ENCODE data around the gene E2F2. TPM values are rescaled to one million over a fixed set of nuclear protein-coding genes. Genes with fewer than 3 reads are reported as not detected.
A peak's percentile ranks its signal among the peaks of the same experiment; 100 is the strongest.

E2F2 gene
- total RNA-seq, 5 donors from 2014 or later (not counting 1 experiment from before 2014, with no cell fraction given): 1.7 to 3.1 (median 2.5) TPM

- Histone ChIP-seq H3K36me3 (ENCODE audit: control insufficient read depth in 2 of 2, extremely low read depth in 1 of 2, insufficient read depth in 1 of 2, low read length in 1 of 2) (no peaks in the 10 kb centered on the region), H3K4me3 (ENCODE audit: control insufficient read depth in 1 of 2, extremely low read depth in 1 of 2, low read length in 1 of 2) (peak overlapping the region; percentile 41 to 60), H3K27me3 (replicated peaks in 1 of 2; ENCODE audit: control insufficient read depth in 2 of 2, extremely low read depth in 1 of 2, insufficient read depth in 2 of 2, low read length in 1 of 2) (peaks cover 3 to 35% of the 10 kb centered on the region in 2 experiments), H3K9me3 (no peaks in the 10 kb centered on the region), H3K27ac (ENCODE audit: low read length) (no peak overlapping the region), H3K4me1 (ENCODE audit: control insufficient read depth in 1 of 2, extremely low read depth in 1 of 2, insufficient read depth in 2 of 2, low read length in 2 of 2) (peaks cover 2 to 15% of the 10 kb centered on the region in 2 experiments)
- CTCF ChIA-PET: interaction anchor here in 1 of 2 donors (0.7 to 3.6 kb wide), 7 partner anchors 12 to 340 kb away, joined by 3 to 33 read pairs (median 4); partner anchors contain the start of gene HMGCL
- Mint-ChIP-seq H3K9me3 (no peaks in the 10 kb centered on the region), H3K4me1 (peaks cover 15 to 17% (median 16%) of the 10 kb centered on the region in 3 donors), H3K36me3 (no peaks in the 10 kb centered on the region), H3K4me3 (peak overlapping the region; percentile 83 to 85 (median 84)), H3K27me3 (peaks cover 16 to 18% of the 10 kb centered on the region in 2 donors), H3K27ac (peak overlapping the region; percentile 52 to 77)
- no peak for ATAC-seq (replicated peaks in 1 of 4)
- 92% methylated on average over 2 of the region's 7 CpGs for WGBS (ENCODE audit: insufficient coverage)
- DNase-seq: no peak
- POLR2A ChIA-PET: interaction anchor here in 1 of 2 donors (0.6 kb wide), 1 partner anchor 119 kb away, joined by 3 read pairs; no protein-coding TSS in a partner anchor
Measured at GRCh38 chr1:23485002-23485332, 46.1 kb downstream of the E2F2 start.

DNA sequence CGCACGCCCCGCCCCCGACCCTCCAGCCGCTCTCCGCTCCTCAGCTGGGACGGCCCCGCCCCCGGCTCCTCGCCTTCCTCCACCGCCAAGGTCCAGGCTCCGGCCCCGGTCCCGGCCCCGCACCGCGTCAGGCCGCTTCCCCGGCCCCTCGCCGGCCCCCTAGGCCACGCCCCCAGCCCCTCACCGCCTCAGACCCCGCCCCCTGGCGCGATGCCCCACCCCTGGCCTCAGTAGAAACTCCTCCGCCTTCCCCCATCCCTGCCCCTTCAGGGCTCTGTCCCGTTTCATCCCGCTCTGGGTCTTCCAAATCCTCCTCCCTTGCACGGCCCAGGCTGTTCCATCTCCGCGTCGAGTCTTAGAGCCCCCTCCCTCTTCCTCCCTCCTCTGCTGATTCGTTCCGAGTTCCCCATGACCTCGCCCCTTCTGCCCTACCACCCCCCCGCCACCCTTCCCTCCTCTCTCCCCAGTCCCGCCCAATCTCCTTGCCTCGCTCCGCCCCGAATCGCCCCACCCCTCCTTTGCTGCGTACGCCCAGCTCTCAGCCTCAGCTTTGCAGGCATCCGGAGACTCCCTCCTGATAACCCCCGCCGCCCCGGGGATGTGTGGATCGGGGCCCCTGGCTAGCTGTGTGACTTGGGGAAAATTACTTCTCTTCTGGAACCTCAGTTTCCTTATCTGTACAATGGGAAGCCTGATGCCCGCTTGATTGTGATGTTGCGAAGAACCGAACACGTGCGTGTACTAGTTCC is 46.6 kb downstream of the E2F2 start:
- peaks cover 3 to 31% of the 10 kb centered on the region in 2 experiments for H3K27me3 ChIP-seq (replicated peaks in 1 of 2; ENCODE audit: control insufficient read depth in 2 of 2, extremely low read depth in 1 of 2, insufficient read depth in 2 of 2, low read length in 1 of 2)
- Mint-ChIP-seq H3K27ac (peak overlapping the region in 1 of 2 donors; percentile 77), H3K27me3 (peaks cover 16 to 18% of the 10 kb centered on the region in 2 donors), H3K9me3 (no peaks in the 10 kb centered on the region), H3K36me3 (no peaks in the 10 kb centered on the region), H3K4me1 (peaks cover 15 to 17% (median 16%) of the 10 kb centered on the region in 3 donors), H3K4me3 (peak overlapping the region; percentile 83 to 85 (median 84))
- peak overlapping the region; percentile 60 to 62 for H3K4me3 ChIP-seq (ENCODE audit: control insufficient read depth in 1 of 2, extremely low read depth in 1 of 2, low read length in 1 of 2)
- H3K9me3 ChIP-seq: no peaks in the 10 kb centered on the region
- ChIA-PET CTCF (interaction anchor here (0.8 to 3.6 kb wide), 8 partner anchors 12 to 341 kb away, joined by 3 to 33 read pairs (median 4); partner anchors contain the start of genes E2F2 (in 1 of the 2) and HMGCL (in 1 of the 2)), POLR2A (interaction anchor here (0.6 kb wide), 2 partner anchors 119 to 137 kb away, joined by 3 to 4 read pairs; no protein-coding TSS in a partner anchor)
- ATAC-seq (replicated peaks in 1 of 4): peak; percentile 88 to 90 (median 89)
- H3K36me3 ChIP-seq (ENCODE audit: control insufficient read depth in 2 of 2, extremely low read depth in 1 of 2, insufficient read depth in 1 of 2, low read length in 1 of 2): no peaks in the 10 kb centered on the region
- H3K27ac ChIP-seq (ENCODE audit: low read length): no peak overlapping the region
- WGBS (ENCODE audit: insufficient coverage): 2% methylated on average over 20 of the region's 54 CpGs
- DNase-seq: peak; percentile 85 to 95 (median 91)
- peaks cover 2 to 15% of the 10 kb centered on the region in 2 experiments for H3K4me1 ChIP-seq (ENCODE audit: control insufficient read depth in 1 of 2, extremely low read depth in 1 of 2, insufficient read depth in 2 of 2, low read length in 2 of 2)

DNA sequence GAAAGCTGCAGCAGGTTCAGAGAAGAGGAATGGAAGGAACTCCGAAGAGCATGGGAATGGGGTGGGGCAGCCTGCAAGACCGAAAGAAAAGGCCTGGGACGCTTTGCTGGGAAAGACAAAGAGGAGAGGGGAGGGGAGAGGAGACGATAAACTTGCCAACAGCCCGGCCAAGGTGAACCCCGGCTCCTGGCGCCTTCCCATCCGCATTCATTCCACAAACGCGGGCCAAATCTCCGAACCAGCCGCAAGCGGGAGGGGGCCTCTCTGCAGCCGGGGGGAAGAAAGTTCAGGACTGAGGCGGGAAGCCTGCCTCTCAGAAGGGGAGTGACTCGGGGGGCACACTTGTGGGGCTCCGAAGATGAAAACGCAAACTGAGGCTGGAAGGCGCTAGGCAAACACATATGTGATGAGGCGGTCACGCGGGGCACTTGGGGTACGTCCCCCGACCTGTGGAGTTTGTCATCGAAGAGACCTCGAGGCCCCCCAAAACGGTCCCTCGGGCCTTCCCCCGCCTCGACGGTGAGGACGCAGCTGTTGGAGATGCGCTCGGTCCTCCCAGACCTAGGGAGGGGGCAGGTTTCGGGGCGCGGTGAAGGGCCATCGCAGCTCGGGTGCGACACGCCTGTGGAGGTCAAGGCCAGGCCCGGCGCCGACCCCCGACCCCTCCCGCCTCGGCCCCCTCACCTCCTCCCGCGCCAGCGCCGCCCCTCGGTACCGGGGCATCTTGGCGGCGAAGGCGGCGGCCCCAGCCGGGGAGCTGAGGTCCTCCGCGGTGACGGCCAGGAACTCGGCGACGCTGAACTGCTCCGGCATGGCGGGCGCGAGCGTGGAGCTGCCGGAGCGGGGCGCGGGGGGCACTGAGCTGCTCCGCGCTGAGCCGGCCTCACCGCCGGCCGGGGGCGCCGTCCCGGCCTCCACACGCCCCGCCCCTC is 47.4 kb downstream of the E2F2 start, which contains the start of gene ASAP3:
ASAP3 (minus strand) TSS at position 859 of the 932 bp plus-strand sequence; CDS start at position 813, 46 bp downstream.
- peak within 1 kb of the TSS; percentile 83 to 90 (median 84) for H3K4me3 Mint-ChIP-seq
- Histone ChIP-seq H3K36me3 (ENCODE audit: control insufficient read depth in 2 of 2, extremely low read depth in 1 of 2, insufficient read depth in 1 of 2, low read length in 1 of 2) (no peaks in the 10 kb centered on the region), H3K4me3 (ENCODE audit: control insufficient read depth in 1 of 2, extremely low read depth in 1 of 2, low read length in 1 of 2) (peak within 1 kb of the TSS; percentile 60 to 62), H3K27me3 (replicated peaks in 1 of 2; ENCODE audit: control insufficient read depth in 2 of 2, extremely low read depth in 1 of 2, insufficient read depth in 2 of 2, low read length in 1 of 2) (peaks cover 3 to 34% of the 10 kb centered on the region in 2 experiments), H3K9me3 (no peaks in the 10 kb centered on the region), H3K27ac (ENCODE audit: low read length) (no peak within 1 kb of the TSS), H3K4me1 (ENCODE audit: control insufficient read depth in 1 of 2, extremely low read depth in 1 of 2, insufficient read depth in 2 of 2, low read length in 2 of 2) (peaks cover 2 to 15% of the 10 kb centered on the region in 2 experiments)
- CTCF ChIA-PET: interaction anchor here (0.8 to 3.6 kb wide), 6 partner anchors 13 to 72 kb away, joined by 3 to 33 read pairs (median 4); partner anchors contain the start of gene E2F2 (in 1 of the 2)
- no peaks in the 10 kb centered on the region for H3K36me3 Mint-ChIP-seq
- H3K4me1 Mint-ChIP-seq: peaks cover 15 to 17% (median 16%) of the 10 kb centered on the region in 3 donors
- peak in 16 of 35 experiments; percentile 1 to 74 (median 8) for DNase-seq
- H3K9me3 Mint-ChIP-seq: no peaks in the 10 kb centered on the region
- H3K27me3 Mint-ChIP-seq: peaks cover 16 to 18% of the 10 kb centered on the region in 2 donors
- peak; percentile 62 to 68 (median 66) for ATAC-seq (replicated peaks in 1 of 4)
- peak within 1 kb of the TSS in 1 of 2 donors; percentile 77 for H3K27ac Mint-ChIP-seq
- POLR2A ChIA-PET: interaction anchor here in 1 of 2 donors (0.6 kb wide), 1 partner anchor 137 kb away, joined by 4 read pairs; no protein-coding TSS in a partner anchor
- WGBS (ENCODE audit: insufficient coverage): 1% methylated on average over 75 of the region's 84 CpGs

DNA sequence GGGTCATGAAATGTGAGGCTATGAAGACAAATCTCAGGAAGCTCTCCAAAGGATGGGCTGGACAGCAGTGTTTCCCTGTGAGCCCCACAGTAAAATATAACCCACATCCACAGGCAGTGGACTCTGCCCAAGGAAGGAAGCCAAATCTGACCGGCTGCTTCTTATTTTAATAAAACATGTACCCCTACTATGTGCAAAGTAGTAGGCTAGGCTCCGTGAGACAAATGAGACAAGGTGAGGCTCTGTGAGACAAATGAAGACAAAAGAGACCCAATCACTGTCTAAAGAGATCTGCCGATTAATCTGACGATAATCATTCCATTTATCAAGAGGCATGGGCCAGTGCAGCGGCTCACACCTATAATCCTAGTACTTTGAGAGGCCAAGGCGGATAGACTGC is 49.1 kb downstream of the E2F2 start:
- ATAC-seq (replicated peaks in 1 of 4): no peak
- peaks cover 3 to 39% of the 10 kb centered on the region in 2 experiments for H3K27me3 ChIP-seq (replicated peaks in 1 of 2; ENCODE audit: control insufficient read depth in 2 of 2, extremely low read depth in 1 of 2, insufficient read depth in 2 of 2, low read length in 1 of 2)
- H3K9me3 ChIP-seq: no peaks in the 10 kb centered on the region
- 96% methylated on average over 3 of the region's 6 CpGs for WGBS (ENCODE audit: insufficient coverage)
- no peak overlapping the region for H3K27ac Mint-ChIP-seq
- peak overlapping the region in 2 of 3 donors; percentile 17 to 90 for H3K4me3 Mint-ChIP-seq
- no peak overlapping the region for H3K27ac ChIP-seq (ENCODE audit: low read length)
- POLR2A ChIA-PET: no interaction called here
- peaks cover 2 to 15% of the 10 kb centered on the region in 2 experiments for H3K4me1 ChIP-seq (ENCODE audit: control insufficient read depth in 1 of 2, extremely low read depth in 1 of 2, insufficient read depth in 2 of 2, low read length in 2 of 2)
- H3K36me3 Mint-ChIP-seq: no peaks in the 10 kb centered on the region
- peaks cover 11 to 18% of the 10 kb centered on the region in 2 donors for H3K27me3 Mint-ChIP-seq
- no peak for DNase-seq
- H3K4me1 Mint-ChIP-seq: peaks cover 15 to 17% (median 16%) of the 10 kb centered on the region in 3 donors
- no peak overlapping the region for H3K4me3 ChIP-seq (ENCODE audit: control insufficient read depth in 1 of 2, extremely low read depth in 1 of 2, low read length in 1 of 2)
- CTCF ChIA-PET: no interaction called here
- no peaks in the 10 kb centered on the region for H3K9me3 Mint-ChIP-seq
- no peaks in the 10 kb centered on the region for H3K36me3 ChIP-seq (ENCODE audit: control insufficient read depth in 2 of 2, extremely low read depth in 1 of 2, insufficient read depth in 1 of 2, low read length in 1 of 2)

DNA sequence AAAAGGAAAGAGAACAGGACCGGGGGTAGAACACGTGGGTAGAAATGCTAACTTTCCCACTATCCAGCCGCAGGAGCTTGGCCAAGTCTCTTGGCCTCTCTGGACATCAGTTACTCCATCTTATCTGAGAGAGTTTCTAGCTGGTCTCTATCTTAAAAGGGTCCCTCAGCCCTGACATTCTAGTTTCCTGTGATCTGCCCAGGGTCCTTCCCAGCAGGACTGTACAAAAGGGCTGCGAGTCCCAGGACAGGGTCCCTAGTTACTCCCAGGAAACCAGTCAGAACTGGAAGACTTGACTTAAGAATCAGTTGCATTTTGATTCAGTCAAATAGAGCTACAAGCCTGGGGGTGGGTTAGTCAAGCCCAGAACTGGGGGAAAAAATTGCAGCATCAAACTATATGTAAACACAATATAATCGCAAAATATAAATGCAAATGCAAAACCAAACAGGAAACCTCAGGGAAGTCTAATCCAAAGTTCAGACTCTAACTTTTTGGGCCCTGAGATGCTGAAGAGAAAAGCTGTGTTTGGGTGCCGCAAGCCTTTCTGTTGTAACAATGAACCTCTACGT is 49.9 kb downstream of the E2F2 start:
- CTCF ChIA-PET: no interaction called here
- Histone ChIP-seq H3K27me3 (replicated peaks in 1 of 2; ENCODE audit: control insufficient read depth in 2 of 2, extremely low read depth in 1 of 2, insufficient read depth in 2 of 2, low read length in 1 of 2) (peaks cover 3 to 42% of the 10 kb centered on the region in 2 experiments), H3K36me3 (ENCODE audit: control insufficient read depth in 2 of 2, extremely low read depth in 1 of 2, insufficient read depth in 1 of 2, low read length in 1 of 2) (no peaks in the 10 kb centered on the region), H3K9me3 (no peaks in the 10 kb centered on the region), H3K27ac (ENCODE audit: low read length) (no peak overlapping the region), H3K4me1 (ENCODE audit: control insufficient read depth in 1 of 2, extremely low read depth in 1 of 2, insufficient read depth in 2 of 2, low read length in 2 of 2) (peaks cover 2 to 15% of the 10 kb centered on the region in 2 experiments), H3K4me3 (ENCODE audit: control insufficient read depth in 1 of 2, extremely low read depth in 1 of 2, low read length in 1 of 2) (no peak overlapping the region)
- no peak for ATAC-seq (replicated peaks in 1 of 4)
- no peak overlapping the region for H3K4me3 Mint-ChIP-seq
- H3K4me1 Mint-ChIP-seq: peaks cover 15 to 17% (median 16%) of the 10 kb centered on the region in 3 donors
- no peaks in the 10 kb centered on the region for H3K36me3 Mint-ChIP-seq
- WGBS (ENCODE audit: insufficient coverage): 72% methylated on average over 3 of the region's 7 CpGs
- POLR2A ChIA-PET: no interaction called here
- DNase-seq: no peak
- no peak overlapping the region for H3K27ac Mint-ChIP-seq
- no peaks in the 10 kb centered on the region for H3K9me3 Mint-ChIP-seq
- H3K27me3 Mint-ChIP-seq: peaks cover 17 to 24% of the 10 kb centered on the region in 2 donors

Data from T-cell (primary cell).